H9 (cell line): ENCODE measurements around the gene PRELID1. TPM values are rescaled to one million over a fixed set of nuclear protein-coding genes. Genes with fewer than 3 reads are reported as not detected.
A peak's percentile ranks its signal among the peaks of the same experiment; 100 is the strongest.

Experiments
- DNase-seq: peaks from one replicate; pipeline ENCODE4 v3.0.0-alpha.2; 2017
- H2AFZ ChIP-seq: one replicate; pipeline ENCODE4 v1.6.1; 2013; ENCODE audit warnings: mild to moderate bottlenecking, low read length, control low read depth, moderate library complexity
- H2AK5ac ChIP-seq: 2 replicates; pipeline ENCODE4 v1.6.1; 2013; ENCODE audit warnings: low read length, control low read depth, mixed read lengths; ENCODE audit not compliant: insufficient read length
- H2BK120ac ChIP-seq: one replicate; pipeline ENCODE4 v1.6.1; 2013; ENCODE audit warnings: low read depth, mild to moderate bottlenecking, low read length, control low read depth, inconsistent platforms; ENCODE audit not compliant: poor library complexity, severe bottlenecking
- H2BK12ac ChIP-seq: 2 replicates; pipeline ENCODE4 v1.6.1; 2013; ENCODE audit warnings: low read length, control low read depth, mixed read lengths, low read depth; ENCODE audit not compliant: insufficient read length
- H2BK15ac ChIP-seq: 2 replicates; pipeline ENCODE4 v1.6.1; 2013; ENCODE audit warnings: low read depth, low read length, control low read depth
- H2BK20ac ChIP-seq: one replicate; pipeline ENCODE4 v1.6.1; 2013; ENCODE audit warnings: low read depth, mild to moderate bottlenecking, low read length, control low read depth, inconsistent platforms; ENCODE audit not compliant: poor library complexity, severe bottlenecking
- H2BK5ac ChIP-seq: 2 replicates; pipeline ENCODE4 v1.6.1; 2013; ENCODE audit warnings: low read length, control low read depth, mixed read lengths; ENCODE audit not compliant: insufficient read length
- H3K14ac ChIP-seq: 2 replicates; pipeline ENCODE4 v1.6.1; 2013; ENCODE audit warnings: low read length, control low read depth; ENCODE audit not compliant: insufficient read depth
- H3K18ac ChIP-seq: 2 replicates; pipeline ENCODE4 v1.6.1; 2013; ENCODE audit warnings: low read depth, mild to moderate bottlenecking, mixed read lengths, low read length, control low read depth; ENCODE audit not compliant: insufficient read length
- H3K23ac ChIP-seq: 2 replicates; pipeline ENCODE4 v1.6.1; 2013; ENCODE audit warnings: low read length, control low read depth, mixed read lengths, low read depth; ENCODE audit not compliant: insufficient read length
- H3K23me2 ChIP-seq: 2 replicates; pipeline ENCODE4 v1.6.1; 2013; ENCODE audit warnings: low read depth, mild to moderate bottlenecking, mixed read lengths, low read length, control low read depth; ENCODE audit not compliant: insufficient read length, poor library complexity, severe bottlenecking
- H3K27ac ChIP-seq: 2 replicates; pipeline ENCODE4 v1.5.1; 2013; ENCODE audit warnings: low read length, control low read depth, mixed read lengths, low read depth; ENCODE audit not compliant: insufficient read length
- H3K27me3 ChIP-seq: 2 replicates; pipeline ENCODE4 v1.6.1; 2013; ENCODE audit warnings: low read length, control low read depth, inconsistent platforms; ENCODE audit not compliant: insufficient read depth
- H3K4ac ChIP-seq: 2 replicates; pipeline ENCODE4 v1.6.1; 2013; ENCODE audit warnings: low read depth, mild to moderate bottlenecking, control low read depth, inconsistent platforms, low read length, moderate library complexity
- H3K4me1 ChIP-seq: 2 replicates; pipeline ENCODE4 v1.6.1; 2013; ENCODE audit warnings: low read length, control low read depth, inconsistent platforms; ENCODE audit not compliant: insufficient read depth
- H3K4me2 ChIP-seq: 2 replicates; pipeline ENCODE4 v1.6.1; 2013; ENCODE audit warnings: low read length, control low read depth, mixed read lengths; ENCODE audit not compliant: insufficient read length, insufficient read depth
- H3K56ac ChIP-seq: 2 replicates; pipeline ENCODE4 v1.6.1; 2013; ENCODE audit warnings: low read depth, mild to moderate bottlenecking, mixed read lengths, low read length, control low read depth; ENCODE audit not compliant: insufficient read length
- H3K79me1 ChIP-seq: 2 replicates; pipeline ENCODE4 v1.6.1; 2013; ENCODE audit warnings: low read depth, mild to moderate bottlenecking, moderate library complexity, low read length, control low read depth, inconsistent platforms; ENCODE audit not compliant: insufficient read depth, poor library complexity, severe bottlenecking
- H3K79me2 ChIP-seq: 2 replicates; pipeline ENCODE4 v1.6.1; 2013; ENCODE audit warnings: low read length, control low read depth, inconsistent platforms; ENCODE audit not compliant: insufficient read depth
- H3K9ac ChIP-seq: 2 replicates; pipeline ENCODE4 v1.6.1; 2013; ENCODE audit warnings: low read length, control low read depth, mixed read lengths; ENCODE audit not compliant: insufficient read length; ENCODE audit errors: extremely low read depth
- H3K9me3 ChIP-seq: one replicate; pipeline ENCODE4 v1.6.1; 2013; ENCODE audit warnings: low read depth, low read length, inconsistent platforms; ENCODE audit not compliant: control insufficient read depth
- H3T11ph ChIP-seq: one replicate; pipeline ENCODE4 v1.6.1; 2013; ENCODE audit warnings: mild to moderate bottlenecking, low read length, control low read depth, inconsistent platforms
- H4K20me1 ChIP-seq: one replicate; pipeline ENCODE4 v1.6.1; 2013; ENCODE audit not compliant: control insufficient read depth, insufficient read length, insufficient read depth
- H4K5ac ChIP-seq: 2 replicates; pipeline ENCODE4 v1.6.1; 2013; ENCODE audit warnings: low read depth, mild to moderate bottlenecking, mixed read lengths, low read length, control low read depth; ENCODE audit not compliant: insufficient read length
- H4K8ac ChIP-seq: replicated peaks from 2 replicates; pipeline ENCODE4 v1.6.1; 2013; ENCODE audit warnings: low read length, control low read depth, mixed read lengths, low read depth; ENCODE audit not compliant: insufficient read length
- H4K91ac ChIP-seq: 2 replicates; pipeline ENCODE4 v1.6.1; 2013; ENCODE audit warnings: low read depth, mild to moderate bottlenecking, moderate library complexity, mixed read lengths, low read length, control low read depth; ENCODE audit not compliant: insufficient read length
- H3K27ac Mint-ChIP-seq, 3 experiments: 2 replicates in 2 of 3; 3 replicates in 1 of 3; pipeline ENCODE4 v1.8.0; 2020 to 2021; ENCODE audit warnings: mixed read lengths in 3 of 3, mild to moderate bottlenecking in 1 of 3, moderate library complexity in 1 of 3
- H3K27me3 Mint-ChIP-seq: 2 replicates; pipeline ENCODE4 v1.8.0; 2021; ENCODE audit warnings: low read depth, mild to moderate bottlenecking, moderate library complexity, mixed read lengths
- H3K36me3 Mint-ChIP-seq, 3 experiments: 2 replicates in 2 of 3; 3 replicates in 1 of 3; pipeline ENCODE4 v1.8.0; 2020 to 2021; ENCODE audit warnings: low read depth in 3 of 3, mixed read lengths in 3 of 3; ENCODE audit not compliant: insufficient read depth in 1 of 3
- H3K4me1 Mint-ChIP-seq, 2 experiments: 2 replicates each; pipeline ENCODE4 v1.8.0; 2020; ENCODE audit warnings: mixed read lengths in 2 of 2
- H3K4me3 Mint-ChIP-seq, 2 experiments: 2 replicates in 1 of 2; 3 replicates in 1 of 2; pipeline ENCODE4 v1.8.0; 2020 to 2021; ENCODE audit warnings: mild to moderate bottlenecking in 2 of 2, mixed read lengths in 2 of 2, moderate library complexity in 1 of 2
- H3K9me3 Mint-ChIP-seq, 2 experiments: 2 replicates in 1 of 2; 3 replicates in 1 of 2; pipeline ENCODE4 v1.8.0; 2020; ENCODE audit warnings: mild to moderate bottlenecking in 2 of 2, mixed read lengths in 2 of 2, moderate library complexity in 1 of 2
- CTCF ChIP-seq: fragments of 200-600 bp; sonication (generic); conservative IDR thresholded peaks from 3 replicates; pipeline ENCODE4 v1.8.0; 2021; ENCODE audit warnings: antibody characterized with exemption, mild to moderate bottlenecking
- WGBS: extraction: QIAGEN DNeasy Blood & Tissue Kit; methylation state at CpG from one replicate; pipeline ENCODE4 v1.1.7; 2013; ENCODE audit warnings: missing lambda C conversion rate, low lambda C conversion rate, mixed read lengths; ENCODE audit not compliant: insufficient read length; ENCODE audit errors: extremely low coverage; 5-methylcytosine and 5-hydroxymethylcytosine counted together
- total RNA-seq: library from RNA; stranded (reverse); gene quantifications from 2 replicates; pipeline ENCODE4 v1.2.1, GENCODE V29; 2021

The PRELID1 gene
- total RNA-seq, 1 experiment from 2014 or later: 213 TPM

- DNase-seq: no peak
- TF ChIP-seq CTCF: no peak
- H3K27ac Mint-ChIP-seq: peak overlapping the region in 1 of 3 experiments; percentile 58; a peak in 2 of 7 replicates
- no peak overlapping the region for H3K23ac ChIP-seq
- no peak overlapping the region for H2BK12ac ChIP-seq
- no peak overlapping the region for H3K56ac ChIP-seq
- peaks cover 37 to 48% of the 10 kb centered on the region in 2 experiments for H3K4me1 Mint-ChIP-seq
- H3K27me3 Mint-ChIP-seq: peaks cover 1% of the 10 kb centered on the region; the same call in 1 of the 2 replicates
- H2AFZ ChIP-seq: no peak overlapping the region
- no peak overlapping the region for H3T11ph ChIP-seq
- no peak overlapping the region for H2BK20ac ChIP-seq
- no peaks in the 10 kb centered on the region for H4K20me1 ChIP-seq
- peaks cover 31 to 66% (median 42%) of the 10 kb centered on the region in 3 experiments for H3K36me3 Mint-ChIP-seq
- WGBS: no CpG with 5 or more reads among the region's 2 CpGs
- H4K91ac ChIP-seq: no peak overlapping the region
- no peak overlapping the region for H3K4ac ChIP-seq
- H2BK5ac ChIP-seq: no peak overlapping the region
- H2AK5ac ChIP-seq: no peak overlapping the region
- H4K8ac ChIP-seq: no peak overlapping the region
- no peak overlapping the region for H2BK120ac ChIP-seq
- H3K4me1 ChIP-seq: no peaks in the 10 kb centered on the region
- no peaks in the 10 kb centered on the region for H3K27me3 ChIP-seq
- H3K9me3 Mint-ChIP-seq: no peaks in the 10 kb centered on the region
- peak overlapping the region in 1 of 2 experiments; percentile 28; a peak in 1 of 5 replicates for H3K4me3 Mint-ChIP-seq
- no peak overlapping the region for H3K18ac ChIP-seq
- H3K27ac ChIP-seq: no peak overlapping the region
- peaks cover 4% of the 10 kb centered on the region for H3K79me1 ChIP-seq
- H3K9ac ChIP-seq: no peak overlapping the region
- H3K9me3 ChIP-seq: no peaks in the 10 kb centered on the region
- no peak overlapping the region for H3K14ac ChIP-seq
- H3K79me2 ChIP-seq: no peaks in the 10 kb centered on the region
- H3K4me2 ChIP-seq: no peak overlapping the region
- no peak overlapping the region for H4K5ac ChIP-seq
- peaks cover 3% of the 10 kb centered on the region for H3K23me2 ChIP-seq
- H2BK15ac ChIP-seq: no peak overlapping the region
These were observed 5.7 kb upstream of the PRELID1 start for GRCh38 chr5:177297922-177298321.
